HG02588 (cell line): ENCODE measurements around the gene TC2N.
"Not testable (repeated sequence)": the region's sequence is repeated elsewhere in the genome, so short reads cannot be mapped to it uniquely, and the experiment has no call there.

Experiments
- ATAC-seq: cut with Tn5 transposase; IDR thresholded peaks from one replicate; pipeline ENCODE4 v1.9.1; 2021; ENCODE audit warnings: mild to moderate bottlenecking, moderate library complexity; ENCODE audit not compliant: unreplicated experiment

TC2N gene

GRCh38 chr14:91755570-91756295 is 111.6 kb downstream of the TC2N start:
- no peak for ATAC-seq

- no peak for ATAC-seq
These were observed 112.5 kb downstream of the TC2N start for GRCh38 chr14:91754819-91755218.

- no peak for ATAC-seq
These were observed 113.2 kb downstream of the TC2N start for GRCh38 chr14:91754185-91754584.

- ATAC-seq, result no peak
These were observed 113.7 kb downstream of the TC2N start for GRCh38 chr14:91753501-91754128.

GRCh38 chr14:91752961-91753360 is 114.4 kb downstream of the TC2N start:
- no peak for ATAC-seq

- ATAC-seq, result no peak
These were observed 115.6 kb downstream of the TC2N start for GRCh38 chr14:91751719-91752118.

GRCh38 chr14:91750634-91751198 is 116.6 kb downstream of the TC2N start:
- no peak for ATAC-seq

- ATAC-seq, result no peak
These were observed 117.5 kb downstream of the TC2N start for GRCh38 chr14:91749868-91750267.

GRCh38 chr14:91748049-91748448 is 119.3 kb downstream of the TC2N start:
- no peak for ATAC-seq

- no peak for ATAC-seq
These were observed 122.0 kb downstream of the TC2N start for GRCh38 chr14:91745344-91745743.

- no peak for ATAC-seq
These were observed 123.3 kb downstream of the TC2N start for GRCh38 chr14:91744068-91744480.

- ATAC-seq, result no peak
These were observed 124.1 kb downstream of the TC2N start for GRCh38 chr14:91743305-91743653.

GRCh38 chr14:91742621-91743304 is 124.6 kb downstream of the TC2N start:
- no peak for ATAC-seq

GRCh38 chr14:91739867-91740266 is 127.5 kb downstream of the TC2N start:
- ATAC-seq, result not testable (repeated sequence)

GRCh38 chr14:91737619-91738018 is 129.7 kb downstream of the TC2N start:
- ATAC-seq, result no peak

GRCh38 chr14:91732859-91733477 is 134.4 kb downstream of the TC2N start:
- no peak for ATAC-seq

GRCh38 chr14:91732439-91732838 is 134.9 kb downstream of the TC2N start:
- no peak for ATAC-seq

- no peak for ATAC-seq
These were observed 135.3 kb downstream of the TC2N start, which contains the start of gene CATSPERB for GRCh38 chr14:91731986-91732385. Gene CATSPERB, minus strand, starts transcription at chr14:91732086. Its CDS starts 2,607 bp downstream, at chr14:91729479.

GRCh38 chr14:91731018-91731417 is 136.3 kb downstream of the TC2N start:
- ATAC-seq, result no peak

GRCh38 chr14:91729756-91730155 is 137.6 kb downstream of the TC2N start:
- no peak for ATAC-seq
